ENCODE results near the gene TFIP11.

Gene TFIP11

GRCh38 chr22:26463101-26463661, 49.1 kb downstream of the TFIP11 start:
- Histone ChIP-seq H4K8ac (ENCODE audit: low read length) (no peak overlapping the region), H3K79me1 (replicated peaks; ENCODE audit: low read length, poor library complexity, severe bottlenecking) (peaks cover 26% of the 10 kb centered on the region), H2BK5ac (ENCODE audit: low read depth, low read length, poor library complexity, severe bottlenecking) (no peak overlapping the region), H2AFZ (ENCODE audit: low read depth, low read length) (no peak overlapping the region), H3K9me3 (ENCODE audit: control insufficient read depth, low read length) (no peaks in the 10 kb centered on the region), H3K4me1 (ENCODE audit: control insufficient read depth, insufficient read depth, low read depth, low read length) (peaks cover 4% of the 10 kb centered on the region), H2BK15ac (ENCODE audit: low read depth, poor library complexity, severe bottlenecking) (no peak overlapping the region), H3K23ac (ENCODE audit: low read length in 2 of 2) (no peak overlapping the region), H3K36me3 (ENCODE audit: control insufficient read depth in 1 of 2, insufficient read depth in 2 of 2, low read depth in 1 of 2, low read length in 2 of 2) (peaks cover 51 to 87% of the 10 kb centered on the region in 2 experiments), H3K27ac (ENCODE audit: low read length, poor library complexity, severe bottlenecking) (no peak overlapping the region), H3K9ac (ENCODE audit: low read length) (no peak overlapping the region), H2AK5ac (ENCODE audit: low read length, severe bottlenecking) (no peak overlapping the region), H3K4ac (ENCODE audit: low read depth in 1 of 2, low read length in 2 of 2) (no peak overlapping the region), H3K14ac (ENCODE audit: low read length in 2 of 2) (no peak overlapping the region), H3K4me2 (ENCODE audit: low read length, poor library complexity, severe bottlenecking) (no peak overlapping the region), H3K27me3 (ENCODE audit: control insufficient read depth in 1 of 2, insufficient read depth in 1 of 2, low read length in 2 of 2) (no peaks in the 10 kb centered on the region), H2BK12ac (ENCODE audit: low read length in 2 of 2) (no peak overlapping the region), H2BK120ac (ENCODE audit: low read depth, low read length) (no peak overlapping the region), H4K91ac (ENCODE audit: low read length) (no peak overlapping the region), H3K18ac (ENCODE audit: low read depth in 1 of 2, low read length in 2 of 2) (no peak overlapping the region), H3K4me3 (ENCODE audit: insufficient read depth in 1 of 2, low read depth in 1 of 2, low read length in 2 of 2) (no peak overlapping the region)
- 77% methylated on average over 10 of the region's 10 CpGs for WGBS
- DNase-seq = no peak

DNA sequence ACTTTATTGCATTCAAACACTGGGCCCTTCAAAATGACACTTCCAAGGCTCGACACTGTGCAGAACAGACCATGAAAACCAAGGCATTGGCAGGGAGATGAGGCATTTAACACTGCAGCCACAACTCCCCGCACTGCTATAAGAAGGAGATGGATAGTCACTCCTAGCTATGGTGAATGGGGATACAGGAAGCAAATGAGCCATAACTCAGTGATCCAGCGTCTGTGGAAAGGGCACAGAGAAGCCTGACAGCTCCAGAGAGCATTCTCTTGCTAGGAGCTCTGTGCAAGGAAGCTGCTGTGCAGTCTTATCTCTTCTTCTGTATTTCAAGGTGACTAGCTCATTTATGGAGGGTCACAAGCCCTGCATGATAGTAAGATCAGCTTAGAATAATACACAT, 49.6 kb downstream of the TFIP11 start:
- H3K4me1 ChIP-seq (ENCODE audit: control insufficient read depth, insufficient read depth, low read depth, low read length) = peaks cover 4% of the 10 kb centered on the region
- no peak for DNase-seq
- no peak overlapping the region for H3K18ac ChIP-seq (ENCODE audit: low read depth in 1 of 2, low read length in 2 of 2)
- no peak overlapping the region for H3K27ac ChIP-seq (ENCODE audit: low read length, poor library complexity, severe bottlenecking)
- no peak overlapping the region for H2AK5ac ChIP-seq (ENCODE audit: low read length, severe bottlenecking)
- H2BK5ac ChIP-seq (ENCODE audit: low read depth, low read length, poor library complexity, severe bottlenecking) = no peak overlapping the region
- no peak overlapping the region for H3K4me2 ChIP-seq (ENCODE audit: low read length, poor library complexity, severe bottlenecking)
- no peak overlapping the region for H2AFZ ChIP-seq (ENCODE audit: low read depth, low read length)
- no peak overlapping the region for H3K14ac ChIP-seq (ENCODE audit: low read length in 2 of 2)
- H3K23ac ChIP-seq (ENCODE audit: low read length in 2 of 2) = no peak overlapping the region
- H3K9ac ChIP-seq (ENCODE audit: low read length) = no peak overlapping the region
- H3K4ac ChIP-seq (ENCODE audit: low read depth in 1 of 2, low read length in 2 of 2) = no peak overlapping the region
- no peak overlapping the region for H3K4me3 ChIP-seq (ENCODE audit: insufficient read depth in 1 of 2, low read depth in 1 of 2, low read length in 2 of 2)
- H2BK12ac ChIP-seq (ENCODE audit: low read length in 2 of 2) = no peak overlapping the region
- no peak overlapping the region for H4K8ac ChIP-seq (ENCODE audit: low read length)
- no peaks in the 10 kb centered on the region for H3K9me3 ChIP-seq (ENCODE audit: control insufficient read depth, low read length)
- H3K36me3 ChIP-seq (ENCODE audit: control insufficient read depth in 1 of 2, insufficient read depth in 2 of 2, low read depth in 1 of 2, low read length in 2 of 2) = peaks cover 56 to 87% of the 10 kb centered on the region in 2 experiments
- H2BK15ac ChIP-seq (ENCODE audit: low read depth, poor library complexity, severe bottlenecking) = no peak overlapping the region
- H4K91ac ChIP-seq (ENCODE audit: low read length) = no peak overlapping the region
- H3K79me1 ChIP-seq (replicated peaks; ENCODE audit: low read length, poor library complexity, severe bottlenecking) = peaks cover 31% of the 10 kb centered on the region
- H2BK120ac ChIP-seq (ENCODE audit: low read depth, low read length) = no peak overlapping the region
- no peaks in the 10 kb centered on the region for H3K27me3 ChIP-seq (ENCODE audit: control insufficient read depth in 1 of 2, insufficient read depth in 1 of 2, low read length in 2 of 2)
- 84% methylated on average over 3 of the region's 3 CpGs for WGBS

GRCh38 chr22:26462051-26462450, 50.2 kb downstream of the TFIP11 start:
- no peak for DNase-seq
- peaks cover 4% of the 10 kb centered on the region for H3K4me1 ChIP-seq (ENCODE audit: control insufficient read depth, insufficient read depth, low read depth, low read length)

DNA sequence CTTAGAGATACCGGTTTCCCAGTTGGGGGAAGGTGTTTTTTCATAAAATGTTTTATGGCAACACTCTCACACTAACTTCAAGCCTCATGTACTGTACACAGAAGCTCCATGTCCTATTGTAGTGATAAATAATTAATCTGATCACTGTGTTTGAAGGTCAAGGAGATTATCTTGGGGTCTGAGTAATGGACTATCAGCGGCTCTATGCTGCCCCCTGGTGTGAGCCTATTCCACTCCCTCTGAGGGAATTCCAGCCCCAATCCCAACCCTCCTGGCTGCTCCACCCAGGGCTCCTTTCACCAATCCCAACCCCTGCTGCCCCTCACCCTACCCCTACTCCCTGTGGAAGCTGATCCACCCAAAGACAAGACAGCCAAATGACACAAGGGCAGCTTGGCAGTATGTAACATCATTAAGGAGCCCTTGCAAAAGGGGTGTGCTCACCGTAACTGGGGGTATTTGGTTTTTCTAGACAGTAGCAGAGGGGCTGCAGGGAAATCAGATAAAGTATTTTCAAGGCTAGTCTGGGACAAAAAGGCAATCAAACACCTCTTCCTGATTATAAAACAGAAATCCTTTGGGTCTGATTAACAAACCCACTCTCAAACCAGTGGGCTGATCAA, 51.0 kb downstream of the TFIP11 start:
- Histone ChIP-seq H3K18ac (ENCODE audit: low read depth in 1 of 2, low read length in 2 of 2) (no peak overlapping the region), H2BK5ac (ENCODE audit: low read depth, low read length, poor library complexity, severe bottlenecking) (no peak overlapping the region), H2BK120ac (ENCODE audit: low read depth, low read length) (no peak overlapping the region), H3K79me1 (replicated peaks; ENCODE audit: low read length, poor library complexity, severe bottlenecking) (peaks cover 33% of the 10 kb centered on the region), H3K27ac (ENCODE audit: low read length, poor library complexity, severe bottlenecking) (no peak overlapping the region), H3K4me3 (ENCODE audit: insufficient read depth in 1 of 2, low read depth in 1 of 2, low read length in 2 of 2) (no peak overlapping the region), H2AK5ac (ENCODE audit: low read length, severe bottlenecking) (no peak overlapping the region), H2BK15ac (ENCODE audit: low read depth, poor library complexity, severe bottlenecking) (no peak overlapping the region), H3K23ac (ENCODE audit: low read length in 2 of 2) (no peak overlapping the region), H3K4ac (ENCODE audit: low read depth in 1 of 2, low read length in 2 of 2) (no peak overlapping the region), H3K4me1 (ENCODE audit: control insufficient read depth, insufficient read depth, low read depth, low read length) (peaks cover 4% of the 10 kb centered on the region), H4K8ac (ENCODE audit: low read length) (no peak overlapping the region), H4K91ac (ENCODE audit: low read length) (no peak overlapping the region), H3K4me2 (ENCODE audit: low read length, poor library complexity, severe bottlenecking) (no peak overlapping the region), H3K36me3 (ENCODE audit: control insufficient read depth in 1 of 2, insufficient read depth in 2 of 2, low read depth in 1 of 2, low read length in 2 of 2) (peaks cover 60 to 85% of the 10 kb centered on the region in 2 experiments), H3K9me3 (ENCODE audit: control insufficient read depth, low read length) (no peaks in the 10 kb centered on the region), H2AFZ (ENCODE audit: low read depth, low read length) (no peak overlapping the region), H3K27me3 (ENCODE audit: control insufficient read depth in 1 of 2, insufficient read depth in 1 of 2, low read length in 2 of 2) (no peaks in the 10 kb centered on the region), H2BK12ac (ENCODE audit: low read length in 2 of 2) (no peak overlapping the region), H3K14ac (ENCODE audit: low read length in 2 of 2) (no peak overlapping the region), H3K9ac (ENCODE audit: low read length) (peak overlapping the region; percentile 33)
- DNase-seq = peak; percentile 55
- 4% methylated on average over 2 of the region's 3 CpGs for WGBS

More at GRCh38 chr22:26462051-26462450, 50.2 kb downstream of the TFIP11 start:
- Histone ChIP-seq H4K8ac (ENCODE audit: low read length) (no peak overlapping the region), H3K79me1 (replicated peaks; ENCODE audit: low read length, poor library complexity, severe bottlenecking) (peaks cover 33% of the 10 kb centered on the region), H2BK5ac (ENCODE audit: low read depth, low read length, poor library complexity, severe bottlenecking) (no peak overlapping the region), H2AK5ac (ENCODE audit: low read length, severe bottlenecking) (no peak overlapping the region), H2BK12ac (ENCODE audit: low read length in 2 of 2) (no peak overlapping the region), H3K4ac (ENCODE audit: low read depth in 1 of 2, low read length in 2 of 2) (no peak overlapping the region), H4K91ac (ENCODE audit: low read length) (no peak overlapping the region), H3K27ac (ENCODE audit: low read length, poor library complexity, severe bottlenecking) (no peak overlapping the region), H2BK120ac (ENCODE audit: low read depth, low read length) (no peak overlapping the region), H3K27me3 (ENCODE audit: control insufficient read depth in 1 of 2, insufficient read depth in 1 of 2, low read length in 2 of 2) (no peaks in the 10 kb centered on the region), H3K23ac (ENCODE audit: low read length in 2 of 2) (no peak overlapping the region), H3K18ac (ENCODE audit: low read depth in 1 of 2, low read length in 2 of 2) (no peak overlapping the region), H3K4me2 (ENCODE audit: low read length, poor library complexity, severe bottlenecking) (no peak overlapping the region), H3K4me3 (ENCODE audit: insufficient read depth in 1 of 2, low read depth in 1 of 2, low read length in 2 of 2) (no peak overlapping the region), H2AFZ (ENCODE audit: low read depth, low read length) (no peak overlapping the region), H3K9ac (ENCODE audit: low read length) (no peak overlapping the region), H3K9me3 (ENCODE audit: control insufficient read depth, low read length) (no peaks in the 10 kb centered on the region), H2BK15ac (ENCODE audit: low read depth, poor library complexity, severe bottlenecking) (no peak overlapping the region), H3K14ac (ENCODE audit: low read length in 2 of 2) (no peak overlapping the region), H3K36me3 (ENCODE audit: control insufficient read depth in 1 of 2, insufficient read depth in 2 of 2, low read depth in 1 of 2, low read length in 2 of 2) (peaks cover 61 to 86% of the 10 kb centered on the region in 2 experiments)
- WGBS = 100% methylated on average over 4 of the region's 5 CpGs
